ENCODE data around the gene RABGGTA.

RABGGTA gene

DNA sequence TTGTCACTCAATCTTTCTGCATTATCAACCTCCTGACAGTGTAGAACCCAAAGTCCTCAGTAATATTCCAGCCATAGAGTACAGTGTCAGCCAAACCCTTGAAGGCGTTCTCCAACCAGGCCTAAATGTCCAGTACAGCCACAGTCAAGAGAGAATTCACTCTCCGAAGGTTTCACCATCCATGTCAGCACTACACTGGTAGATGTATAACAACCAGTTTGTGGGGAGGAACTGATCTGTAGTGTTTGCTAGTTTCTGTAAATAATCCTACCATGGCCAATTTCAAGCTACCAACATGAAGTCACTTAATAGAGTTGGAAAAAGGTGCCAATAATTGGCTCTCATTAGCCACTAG, 55.1 kb downstream of the RABGGTA start:
- no peak for DNase-seq (ENCODE audit: low read depth)

Measured in HS-5 (cell line).